Endothelial cell of umbilical vein (primary cell): ENCODE data around the gene MCM8. TPM values are rescaled to one million over a fixed set of nuclear protein-coding genes. Genes with fewer than 3 reads are reported as not detected.

Source experiments
- BruUV-seq: library from RNA; stranded (reverse); fragments of 400-500 nt; replicated peaks from 2 replicates; lab custom pipeline; 2021; lab: Mats Ljungman, UMichigan
- CTCF ChIA-PET: fragments of 300-600, 350-600 bp; sonication (Branson Sonifier 250); formaldehyde crosslinking; loops from one replicate; lab custom pipeline; 2021; ENCODE audit warnings: antibody characterized with exemption, inconsistent platforms; lab: Charles Lee
- POLR2A ChIA-PET: fragments of 300-600, 350-600 bp; sonication (Branson Sonifier 250); formaldehyde crosslinking; loops from one replicate; lab custom pipeline; 2021; ENCODE audit warnings: antibody characterized with exemption, inconsistent platforms; lab: Charles Lee
- DNase-seq: peaks from one replicate; pipeline ENCODE4 v3.0.0-alpha.2; 2011; ENCODE audit warnings: low read depth, low spot score
- FAIRE-seq: peaks from 2 replicates; lab custom pipeline; 2011; peaks lifted over from hg19 to GRCh38; lab: Jason Lieb, UNC
- H2AFZ ChIP-seq: 2 replicates; pipeline ENCODE4 v1.6.0; 2012; ENCODE audit warnings: low read depth, low read length, control low read depth, inconsistent platforms
- H3K27ac ChIP-seq: 2 replicates; pipeline ENCODE4 v1.5.1; 2011; ENCODE audit warnings: low read depth, mild to moderate bottlenecking, control low read depth, low read length, moderate library complexity; ENCODE audit not compliant: insufficient read depth
- H3K27me3 ChIP-seq, 2 experiments: 2 replicates each; pipeline versions ENCODE4 v1.6.0 to v1.6.1; 2011; ENCODE audit warnings: low read length in 2 of 2, mixed read lengths in 1 of 2; ENCODE audit not compliant: control insufficient read depth in 2 of 2, insufficient read depth in 2 of 2
- H3K36me3 ChIP-seq, 2 experiments: 2 replicates in 1 of 2; 3 replicates in 1 of 2; pipeline ENCODE4 v1.5.1; 2011; ENCODE audit warnings: low read length in 2 of 2, mild to moderate bottlenecking in 1 of 2, moderate library complexity in 1 of 2; ENCODE audit not compliant: control insufficient read depth in 2 of 2, insufficient read depth in 2 of 2; ENCODE audit errors: extremely low read depth in 1 of 2
- H3K4me1 ChIP-seq: 3 replicates; pipeline ENCODE4 v1.5.1; 2011; ENCODE audit warnings: mild to moderate bottlenecking, low read length; ENCODE audit not compliant: control insufficient read depth, insufficient read depth; ENCODE audit errors: extremely low read depth
- H3K4me2 ChIP-seq: 2 replicates; pipeline ENCODE4 v1.6.1; 2011; ENCODE audit warnings: low read length, control low read depth, mixed read lengths; ENCODE audit not compliant: insufficient read depth
- H3K4me3 ChIP-seq, 3 experiments: fragments of 200-600 bp in 1 of 3; sonication (generic), shearing (Covaris generic) in 1 of 3; replicated peaks in 1 of 3; 2 replicates each; pipeline ENCODE4 v1.5.1; 2011 to 2016; ENCODE audit warnings: control low read depth in 3 of 3, low read length in 3 of 3, mild to moderate bottlenecking in 2 of 3, inconsistent platforms in 1 of 3, low read depth in 1 of 3, moderate library complexity in 1 of 3; ENCODE audit not compliant: insufficient read depth in 1 of 3
- H3K79me2 ChIP-seq: 2 replicates; pipeline ENCODE4 v1.6.0; 2012; ENCODE audit warnings: low read length, inconsistent platforms; ENCODE audit not compliant: control insufficient read depth, insufficient read depth
- H3K9ac ChIP-seq: replicated peaks from 2 replicates; pipeline ENCODE3; 2011; ENCODE audit warnings: low read length, control low read depth; ENCODE audit not compliant: insufficient read depth; ENCODE audit errors: extremely low read depth
- H3K9me1 ChIP-seq: replicated peaks from 3 replicates; pipeline ENCODE4 v1.6.0; 2011; ENCODE audit warnings: mild to moderate bottlenecking, low read length; ENCODE audit not compliant: control insufficient read depth, insufficient read depth; ENCODE audit errors: extremely low read depth
- H3K9me3 ChIP-seq: replicated peaks from 2 replicates; pipeline ENCODE4 v1.5.1; 2012; ENCODE audit warnings: low read length, inconsistent platforms; ENCODE audit not compliant: control insufficient read depth, insufficient read depth
- H4K20me1 ChIP-seq: replicated peaks from 2 replicates; pipeline ENCODE3; 2011; ENCODE audit warnings: mild to moderate bottlenecking, low read length; ENCODE audit not compliant: control insufficient read depth, insufficient read depth; ENCODE audit errors: extremely low read depth
- FOS ChIP-seq: IDR thresholded peaks from 2 replicates; pipeline ENCODE4 v1.6.1; 2011; ENCODE audit warnings: mild to moderate bottlenecking, low read length, moderate library complexity, borderline replicate concordance; ENCODE audit not compliant: insufficient read depth
- GATA2 ChIP-seq: IDR thresholded peaks from 2 replicates; pipeline ENCODE4 v1.7.0; 2011; ENCODE audit warnings: low read depth, mild to moderate bottlenecking, moderate library complexity, mixed read lengths, low read length; ENCODE audit not compliant: insufficient read length, insufficient read depth
- JUN ChIP-seq: IDR thresholded peaks from 2 replicates; pipeline ENCODE4 v1.6.1; 2011; ENCODE audit warnings: borderline replicate concordance, low read depth; ENCODE audit not compliant: insufficient read length, insufficient read depth
- POLR2A ChIP-seq: IDR thresholded peaks from 2 replicates; pipeline ENCODE4 v1.6.1; 2012; ENCODE audit warnings: low read depth, mild to moderate bottlenecking, control low read depth, low read length
- POLR2AphosphoS5 ChIP-seq: IDR thresholded peaks from 2 replicates; pipeline ENCODE4 v1.6.1; 2012; ENCODE audit warnings: low read depth, mild to moderate bottlenecking, control low read depth, low read length, moderate library complexity; ENCODE audit not compliant: insufficient read depth
- dilution Hi-C: fragments of 300-500 bp; cut with MboI; formaldehyde crosslinking; loops from one replicate; pipeline ENCODE4 v1.15.0; 2019; ENCODE audit warnings: low sequenced_read_pairs; ENCODE audit not compliant: extremely low pct_ligation_motif_present
- intact Hi-C: fragments of 100-400 bp; cut with micrococcal nuclease; formaldehyde crosslinking; loops from one replicate; pipeline ENCODE4 v1.10.0; 2022
- polyA plus RNA-seq, 4 experiments: library from polyadenylated mRNA; depleted of rRNA in 3 of 4; stranded (reverse) in 3 of 4; unstranded in 1 of 4; fragments of >200 nt; gene quantifications; 2 replicates each; pipeline versions ENCODE4 v1.2.1 to v1.2.3, GENCODE V29; 2011 to 2012; ENCODE audit warnings: missing spikeins in 1 of 4
- total RNA-seq: library from RNA; stranded (reverse); gene quantifications from 2 replicates; pipeline ENCODE4 v1.2.3, GENCODE V29; 2021
- TF ChIP-seq, protein P1 (sequence below): IDR thresholded peaks from 2 replicates; pipeline ENCODE4 v1.6.1; 2011; ENCODE audit not compliant: insufficient read depth, insufficient read length

The MCM8 gene
- total and polyA plus RNA-seq, 2 donors (not counting 3 experiments of a cell fraction or from before 2014, with no cell fraction given), result 2.9 to 14.4 TPM

DNA sequence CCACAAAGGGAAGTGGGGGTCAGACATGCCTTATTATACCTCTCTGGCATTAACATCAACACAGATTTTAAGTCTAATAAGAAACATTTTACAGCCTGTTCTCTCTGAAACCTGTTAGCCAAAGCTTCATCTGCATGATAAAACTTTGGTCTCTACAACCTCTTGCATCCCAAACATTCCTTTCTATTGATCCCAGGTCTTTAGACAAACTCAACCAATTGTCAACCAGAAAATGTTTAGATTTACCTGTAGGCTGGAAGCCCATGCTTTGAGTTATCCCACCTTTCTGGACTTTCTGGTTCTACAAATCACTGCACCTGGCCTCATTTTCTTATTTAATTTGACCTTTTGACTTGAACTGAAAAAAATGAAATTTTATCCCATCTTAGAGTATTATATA lies 20.8 kb downstream of the MCM8 start:
- no peaks in the 10 kb centered on the region for H3K79me2 ChIP-seq
- no peak overlapping the region for H3K9ac ChIP-seq
- no peak overlapping the region for H3K27ac ChIP-seq
- dilution Hi-C loops (no loop called here), intact Hi-C loops (no loop called here)
- no peak for DNase-seq
- BruUV-seq, result no TSS peak
- H3K4me3 ChIP-seq, result no peak overlapping the region
- H3K4me1 ChIP-seq, result no peaks in the 10 kb centered on the region
- peaks cover 0 to 8% of the 10 kb centered on the region in 2 experiments for H3K36me3 ChIP-seq
- TF ChIP-seq POLR2AphosphoS5, result no peak
- TF ChIP-seq FOS, result no peak
- H3K9me1 ChIP-seq, result no peaks in the 10 kb centered on the region
- CTCF ChIA-PET, result interaction anchor here (1.4 kb wide), 1 partner anchor 9 kb away, joined by 3 read pairs; no protein-coding TSS in a partner anchor
- no peaks in the 10 kb centered on the region for H4K20me1 ChIP-seq
- no peak for FAIRE-seq
- H3K27me3 ChIP-seq, result no peaks in the 10 kb centered on the region
- H3K4me2 ChIP-seq, result no peak overlapping the region
- H3K9me3 ChIP-seq, result no peaks in the 10 kb centered on the region
- no peak overlapping the region for H2AFZ ChIP-seq
- POLR2A ChIA-PET, result no interaction called here

DNA sequence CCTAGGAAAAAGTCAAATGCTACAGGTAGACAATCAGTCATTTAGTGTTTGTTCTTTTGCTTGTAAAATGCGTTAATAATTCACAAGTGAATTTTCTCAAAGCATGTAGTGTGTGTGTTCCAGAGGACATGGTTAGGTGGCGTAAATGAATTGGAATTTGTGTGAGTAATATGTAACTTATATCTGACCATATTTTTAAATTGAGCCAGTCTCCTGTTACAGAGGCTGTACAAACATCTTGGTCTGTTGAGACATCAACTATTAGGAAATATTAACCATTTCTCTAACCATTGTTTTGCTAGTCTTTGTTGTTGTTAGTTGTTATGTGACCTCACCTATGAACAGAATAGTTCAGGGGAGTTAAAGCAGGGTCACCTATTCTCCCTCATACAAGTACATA lies 22.7 kb downstream of the MCM8 start:
- H4K20me1 ChIP-seq, result no peaks in the 10 kb centered on the region
- H3K9ac ChIP-seq, result no peak overlapping the region
- no peak overlapping the region for H2AFZ ChIP-seq
- no peak overlapping the region for H3K4me3 ChIP-seq
- H3K36me3 ChIP-seq, result peaks cover 0 to 4% of the 10 kb centered on the region in 2 experiments
- H3K27me3 ChIP-seq, result no peaks in the 10 kb centered on the region
- no TSS peak for BruUV-seq
- DNase-seq, result no peak
- dilution Hi-C loops (no loop called here), intact Hi-C loops (no loop called here)
- H3K4me2 ChIP-seq, result no peak overlapping the region
- H3K27ac ChIP-seq, result no peak overlapping the region
- CTCF ChIA-PET, result no interaction called here
- TF ChIP-seq GATA2 (no peak), POLR2A (no peak), POLR2AphosphoS5 (no peak), FOS (no peak), JUN (no peak)
- TF ChIP-seq, protein P1, sequence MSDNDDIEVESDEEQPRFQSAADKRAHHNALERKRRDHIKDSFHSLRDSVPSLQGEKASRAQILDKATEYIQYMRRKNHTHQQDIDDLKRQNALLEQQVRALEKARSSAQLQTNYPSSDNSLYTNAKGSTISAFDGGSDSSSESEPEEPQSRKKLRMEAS, result no peak
- no peaks in the 10 kb centered on the region for H3K9me1 ChIP-seq
- POLR2A ChIA-PET, result interaction anchor here (1.1 kb wide), 1 partner anchor 9 kb away, joined by 4 read pairs; no protein-coding TSS in a partner anchor
- no peaks in the 10 kb centered on the region for H3K4me1 ChIP-seq
- H3K9me3 ChIP-seq, result no peaks in the 10 kb centered on the region
- no peaks in the 10 kb centered on the region for H3K79me2 ChIP-seq
- no peak for FAIRE-seq
